Kidney glomerular epithelial cell (primary cell): ENCODE data around the gene TALDO1.
A peak's percentile ranks its signal among the peaks of the same experiment; 100 is the strongest.

Source experiments
- DNase-seq: peaks from one replicate; lab custom pipeline; 2025; lab: John Stamatoyannopoulos, UW

The TALDO1 gene

DNA sequence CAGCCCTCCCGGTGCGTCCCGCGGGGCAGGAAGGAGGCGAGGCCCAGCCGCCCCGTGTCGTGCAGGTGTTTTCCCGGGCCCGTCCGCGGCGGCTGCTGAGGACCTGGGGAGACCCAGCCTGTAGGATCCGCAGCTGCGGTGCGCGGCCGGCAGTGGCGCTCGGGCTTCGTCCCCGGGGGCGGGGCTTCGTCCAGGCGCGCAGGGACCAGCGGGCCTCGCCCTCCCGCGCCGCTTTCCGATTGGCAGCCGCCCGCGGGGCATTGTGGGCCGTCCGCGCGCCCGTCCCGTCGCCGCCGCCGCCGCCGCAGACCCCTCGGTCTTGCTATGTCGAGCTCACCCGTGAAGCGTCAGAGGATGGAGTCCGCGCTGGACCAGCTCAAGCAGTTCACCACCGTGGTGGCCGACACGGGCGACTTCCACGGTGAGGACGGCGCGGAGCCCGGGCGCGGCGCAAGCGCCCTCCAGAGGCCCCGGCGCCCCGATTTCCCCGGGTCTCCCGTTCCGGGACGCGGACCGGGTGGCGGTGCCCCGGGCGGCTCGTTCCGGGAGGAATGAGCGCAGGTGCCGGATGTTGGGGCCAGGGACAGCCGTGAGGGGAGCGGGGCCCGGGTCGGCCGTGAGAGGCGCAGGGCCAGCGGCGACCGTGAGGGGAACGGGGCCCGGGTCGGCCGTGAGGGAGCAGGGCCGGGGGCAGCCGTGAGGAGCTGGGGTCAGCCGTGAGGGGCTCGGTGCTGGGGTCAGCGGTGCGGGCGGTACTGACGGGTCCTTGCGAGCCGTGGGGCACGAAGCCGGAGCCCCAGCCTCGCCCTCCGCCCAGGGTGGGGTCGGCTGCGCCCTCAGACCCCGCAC is at the start of gene TALDO1:
TALDO1 (plus strand) TSS at position 307 of the 849 bp plus-strand sequence; CDS start at position 325, 18 bp downstream.
- peak; percentile 86 for DNase-seq

DNA sequence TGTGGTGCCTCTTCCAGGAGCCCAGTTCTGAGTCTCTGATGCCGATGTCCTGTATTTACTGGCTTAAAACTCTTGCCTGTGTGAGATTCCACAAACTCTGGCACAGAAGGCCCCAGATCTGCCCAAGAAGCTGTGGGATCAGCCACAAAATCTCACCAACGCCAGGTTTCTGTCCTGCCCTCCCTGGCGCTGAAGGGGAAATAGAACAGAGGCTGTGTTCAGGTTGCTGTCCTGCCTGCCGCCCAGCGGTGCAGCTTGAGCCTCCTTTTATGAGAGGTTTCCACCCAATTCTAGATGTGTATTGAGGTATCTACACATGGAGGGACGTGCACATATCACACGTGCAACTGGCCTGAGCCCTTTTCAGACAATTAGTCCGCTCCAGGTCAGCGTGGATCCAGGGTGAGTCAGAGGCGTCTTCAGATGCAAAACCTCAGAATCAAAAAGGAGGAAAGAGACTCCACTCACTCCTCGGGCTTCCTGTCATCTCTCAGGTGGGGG is 49.4 kb upstream of the TALDO1 start:
- peak; percentile 58 for DNase-seq

GRCh38 chr11:698493-699115 is 48.7 kb upstream of the TALDO1 start:
- DNase-seq, result no peak

DNA sequence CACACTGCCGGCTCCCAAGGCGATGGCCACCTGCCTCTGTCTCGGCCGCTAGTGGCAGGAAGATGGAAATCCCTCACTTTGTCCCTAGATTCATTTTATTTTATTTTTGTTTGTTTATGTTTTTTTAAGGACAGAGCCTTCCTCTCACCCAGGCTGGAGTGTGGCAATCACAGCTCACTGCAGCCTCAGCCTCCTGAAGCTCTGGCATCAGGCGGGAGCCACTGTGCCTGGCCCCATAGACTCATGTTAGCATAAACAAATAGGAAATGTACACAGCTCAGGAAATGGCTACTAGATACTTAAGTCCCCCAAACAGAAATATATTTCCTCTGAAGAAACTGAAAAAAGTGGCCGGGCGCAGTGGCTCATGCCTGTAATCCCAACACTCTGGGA is 48.2 kb upstream of the TALDO1 start:
- DNase-seq, result no peak

GRCh38 chr11:699753-700152 is 47.5 kb upstream of the TALDO1 start:
- no peak for DNase-seq

GRCh38 chr11:701741-702461 is 45.4 kb upstream of the TALDO1 start:
- DNase-seq, result no peak

GRCh38 chr11:702462-703461 is 44.5 kb upstream of the TALDO1 start:
- peak; percentile 63 for DNase-seq

- DNase-seq, result no peak
Observed at GRCh38 chr11:703506-703905, 43.8 kb upstream of the TALDO1 start.

DNA sequence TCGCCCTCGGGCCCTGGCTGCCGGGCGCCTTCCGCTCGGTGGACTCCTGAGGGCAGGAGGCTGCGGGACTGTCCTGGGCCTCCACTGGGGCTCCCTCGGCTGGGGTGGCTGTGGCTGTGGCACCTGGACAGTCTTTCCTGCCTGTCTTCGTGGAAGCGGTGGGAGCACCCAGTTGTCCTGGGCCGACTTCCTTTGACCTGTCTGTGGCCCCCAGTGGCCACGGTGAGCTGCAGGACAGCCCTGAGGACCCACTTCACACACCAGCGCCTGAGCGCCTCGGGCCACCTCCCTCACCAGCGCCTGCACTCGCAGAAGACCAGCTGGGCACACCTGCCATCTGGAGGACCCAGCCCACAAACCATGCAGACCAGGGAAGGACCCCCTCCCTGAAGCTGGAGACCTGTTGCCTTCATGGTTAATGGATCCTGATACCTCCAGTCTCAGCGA is 43.0 kb upstream of the TALDO1 start:
- no peak for DNase-seq

DNA sequence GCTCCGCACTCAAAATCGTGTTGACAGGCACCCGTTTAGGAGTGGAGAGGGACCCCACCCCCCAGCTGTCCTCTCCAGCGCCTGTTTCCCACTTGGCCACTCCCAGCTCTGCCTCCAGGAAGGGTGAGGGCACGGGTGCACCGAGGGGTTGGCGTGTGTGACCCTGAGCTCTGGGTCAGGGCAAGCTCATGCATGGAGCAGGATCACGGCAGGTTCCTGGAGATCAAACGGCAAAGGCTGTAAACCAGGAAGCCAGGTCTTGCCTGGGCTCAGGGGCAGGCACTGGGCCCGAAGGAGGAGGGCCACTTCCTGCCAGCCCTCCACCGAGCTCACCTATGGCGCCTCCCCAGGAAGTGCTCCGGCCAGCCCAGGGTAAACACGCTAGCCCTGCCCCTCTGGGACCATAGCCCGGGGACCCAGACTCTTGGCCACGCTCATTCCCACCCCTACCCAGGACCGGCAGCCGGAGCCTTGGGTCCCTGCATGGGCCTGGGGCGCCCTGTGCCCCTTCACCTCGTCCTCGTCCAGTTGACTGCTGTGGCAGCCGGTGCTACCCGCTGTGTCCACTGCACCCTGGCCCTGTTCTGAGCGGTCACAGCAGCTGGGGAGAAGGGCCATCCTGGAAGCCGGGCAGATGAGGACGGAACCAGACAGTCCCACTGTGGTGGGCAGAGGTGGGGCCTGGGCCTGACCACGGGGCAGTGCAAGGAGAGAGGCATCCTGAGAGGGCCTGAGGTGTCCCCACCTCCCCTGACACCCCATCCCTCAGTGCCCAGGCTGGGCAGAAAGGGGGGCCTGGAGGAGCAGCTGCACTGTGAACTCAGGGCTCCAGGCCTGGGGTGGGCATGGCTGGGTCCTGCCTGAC is 42.3 kb upstream of the TALDO1 start:
- DNase-seq, result no peak

- peak; percentile 30 for DNase-seq
Observed at GRCh38 chr11:705646-706438, 41.4 kb upstream of the TALDO1 start, which contains the start of gene EPS8L2. Gene EPS8L2, plus strand, starts transcription at chr11:706231. Its CDS starts 3,177 bp downstream, at chr11:709408.

DNA sequence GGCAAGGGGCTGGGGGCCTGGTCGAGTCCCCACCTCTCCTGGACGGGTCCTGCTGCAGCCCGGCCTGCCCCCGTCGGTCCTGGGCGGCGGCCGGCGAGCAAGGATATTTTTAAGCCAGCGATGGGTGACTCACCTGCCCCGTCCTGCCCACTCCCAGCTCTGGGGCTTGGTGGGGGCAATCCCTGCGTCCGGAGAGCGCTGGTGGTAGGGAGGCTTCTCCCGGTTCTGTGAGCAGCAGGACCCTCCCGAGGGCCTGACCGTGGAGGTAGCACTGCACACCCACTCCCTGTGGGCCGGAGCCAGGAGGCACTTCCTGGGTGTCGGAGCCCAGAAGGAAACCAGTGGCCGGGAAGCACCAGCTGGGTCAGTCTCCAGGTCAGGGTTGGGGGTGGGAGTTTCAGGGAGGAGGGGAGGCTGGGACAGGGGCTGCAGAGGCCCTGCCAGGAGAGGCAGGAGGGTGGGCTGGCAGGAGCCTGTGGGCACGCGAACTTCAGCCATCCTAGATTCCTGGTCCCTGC is 40.8 kb upstream of the TALDO1 start:
- no peak for DNase-seq

GRCh38 chr11:706957-707816 is 40.1 kb upstream of the TALDO1 start:
- DNase-seq, result peak; percentile 77

- peak; percentile 70 for DNase-seq
Observed at GRCh38 chr11:707817-708420, 39.3 kb upstream of the TALDO1 start.

- no peak for DNase-seq
Observed at GRCh38 chr11:708511-708910, 38.8 kb upstream of the TALDO1 start.

DNA sequence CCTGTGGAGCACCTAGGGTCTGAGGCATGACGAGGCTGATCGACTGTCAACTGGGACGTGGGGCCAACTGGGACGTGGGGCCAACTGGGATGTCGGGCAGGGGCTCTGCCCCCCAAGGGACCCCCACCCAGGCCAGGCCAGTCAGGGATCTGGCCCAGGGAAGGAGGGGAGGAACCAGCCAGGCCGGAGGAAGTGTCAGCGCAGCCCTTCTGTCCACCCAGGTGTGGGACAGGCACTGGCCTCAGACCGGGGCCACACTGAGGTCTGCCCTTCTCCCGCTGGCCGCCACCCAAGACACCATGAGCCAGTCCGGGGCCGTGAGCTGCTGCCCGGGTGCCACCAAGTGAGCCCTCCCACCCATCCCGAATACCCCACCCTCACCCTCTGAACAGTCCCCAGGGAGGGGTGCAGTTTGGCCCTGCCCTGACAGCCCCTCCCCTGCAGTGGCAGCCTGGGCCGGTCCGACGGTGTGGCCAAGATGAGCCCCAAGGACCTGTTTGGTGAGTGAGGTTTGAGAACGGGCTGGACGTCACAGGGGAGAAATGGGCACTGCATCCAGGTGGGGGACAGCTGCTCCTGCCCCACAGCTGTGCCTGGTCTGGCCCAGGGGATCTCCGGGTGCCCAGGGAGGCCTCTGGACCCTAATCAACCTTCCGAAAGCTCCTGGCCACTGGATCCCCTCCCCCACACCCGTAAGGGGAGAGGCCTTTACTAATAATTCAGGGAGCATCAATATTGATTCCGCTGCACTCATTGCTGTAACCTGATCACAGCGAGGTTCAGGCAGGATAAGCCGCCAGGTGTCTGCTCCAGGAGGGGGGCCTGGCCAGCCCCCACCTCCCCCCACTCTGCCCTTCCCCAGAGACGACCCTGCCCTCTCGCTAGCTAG is 37.9 kb upstream of the TALDO1 start:
- no peak for DNase-seq

GRCh38 chr11:714436-714835 is 32.8 kb upstream of the TALDO1 start:
- DNase-seq, result no peak
